ENCODE results near the gene GRPEL1. TPM values are rescaled to one million over a fixed set of nuclear protein-coding genes. Genes with fewer than 3 reads are reported as not detected.
A peak's percentile ranks its signal among the peaks of the same experiment; 100 is the strongest.

The GRPEL1 gene
- total RNA-seq, 1 donor, result 21.0 TPM

- Histone ChIP-seq H3K4me3 (ENCODE audit: insufficient read depth, low read length) (no peak overlapping the region), H2AFZ (ENCODE audit: low read length) (no peak overlapping the region), H3K4me2 (ENCODE audit: insufficient read depth, low read length) (no peak overlapping the region), H3K4me1 (ENCODE audit: insufficient read depth, low read length) (peaks cover 11% of the 10 kb centered on the region), H3K36me3 (ENCODE audit: insufficient read depth, low read length) (peaks cover 18% of the 10 kb centered on the region), H3K27ac (ENCODE audit: low read depth, low read length) (no peak overlapping the region), H3K79me2 (ENCODE audit: insufficient read depth, low read length) (no peaks in the 10 kb centered on the region), H4K20me1 (ENCODE audit: insufficient read depth, low read length) (no peaks in the 10 kb centered on the region), H3K27me3 (ENCODE audit: insufficient read depth, low read length) (no peaks in the 10 kb centered on the region), H3K9me3 (ENCODE audit: low read depth, low read length) (no peaks in the 10 kb centered on the region)
- DNase-seq (ENCODE audit: insufficient read length, low spot score, missing footprints), result no peak
- no peak for TF ChIP-seq CTCF (IDR thresholded peaks at IDR 0.05; ENCODE audit: extremely low read depth, low read depth, low read length)
These were observed 41.8 kb downstream of the GRPEL1 start for GRCh38 chr4:7026107-7026506.

- Histone ChIP-seq H3K27me3 (ENCODE audit: insufficient read depth, low read length) (no peaks in the 10 kb centered on the region), H3K4me1 (ENCODE audit: insufficient read depth, low read length) (peaks cover 11% of the 10 kb centered on the region), H3K9me3 (ENCODE audit: low read depth, low read length) (no peaks in the 10 kb centered on the region), H3K79me2 (ENCODE audit: insufficient read depth, low read length) (no peaks in the 10 kb centered on the region), H3K36me3 (ENCODE audit: insufficient read depth, low read length) (peaks cover 9% of the 10 kb centered on the region), H3K27ac (ENCODE audit: low read depth, low read length) (no peak overlapping the region), H3K4me2 (ENCODE audit: insufficient read depth, low read length) (no peak overlapping the region), H2AFZ (ENCODE audit: low read length) (no peak overlapping the region), H4K20me1 (ENCODE audit: insufficient read depth, low read length) (no peaks in the 10 kb centered on the region), H3K4me3 (ENCODE audit: insufficient read depth, low read length) (no peak overlapping the region)
- TF ChIP-seq CTCF (IDR thresholded peaks at IDR 0.05; ENCODE audit: extremely low read depth, low read depth, low read length), result no peak
- DNase-seq (ENCODE audit: insufficient read length, low spot score, missing footprints), result peak; percentile 13
These were observed 42.7 kb downstream of the GRPEL1 start for GRCh38 chr4:7025040-7025602.

GRCh38 chr4:7024336-7024890, 43.5 kb downstream of the GRPEL1 start:
- Histone ChIP-seq H3K4me2 (ENCODE audit: insufficient read depth, low read length) (no peak overlapping the region), H4K20me1 (ENCODE audit: insufficient read depth, low read length) (no peaks in the 10 kb centered on the region), H3K4me3 (ENCODE audit: insufficient read depth, low read length) (no peak overlapping the region), H3K79me2 (ENCODE audit: insufficient read depth, low read length) (no peaks in the 10 kb centered on the region), H2AFZ (ENCODE audit: low read length) (no peak overlapping the region), H3K4me1 (ENCODE audit: insufficient read depth, low read length) (peaks cover 11% of the 10 kb centered on the region), H3K9me3 (ENCODE audit: low read depth, low read length) (no peaks in the 10 kb centered on the region), H3K27me3 (ENCODE audit: insufficient read depth, low read length) (no peaks in the 10 kb centered on the region), H3K36me3 (ENCODE audit: insufficient read depth, low read length) (peaks cover 7% of the 10 kb centered on the region), H3K27ac (ENCODE audit: low read depth, low read length) (no peak overlapping the region)
- no peak for TF ChIP-seq CTCF (IDR thresholded peaks at IDR 0.05; ENCODE audit: extremely low read depth, low read depth, low read length)
- DNase-seq (ENCODE audit: insufficient read length, low spot score, missing footprints), result peak; percentile 68

- peaks cover 7% of the 10 kb centered on the region for H3K36me3 ChIP-seq (ENCODE audit: insufficient read depth, low read length)
- H3K4me3 ChIP-seq (ENCODE audit: insufficient read depth, low read length), result no peak overlapping the region
- H2AFZ ChIP-seq (ENCODE audit: low read length), result no peak overlapping the region
- TF ChIP-seq CTCF (IDR thresholded peaks at IDR 0.05; ENCODE audit: extremely low read depth, low read depth, low read length), result no peak
- H3K4me1 ChIP-seq (ENCODE audit: insufficient read depth, low read length), result peaks cover 11% of the 10 kb centered on the region
- H4K20me1 ChIP-seq (ENCODE audit: insufficient read depth, low read length), result no peaks in the 10 kb centered on the region
- no peaks in the 10 kb centered on the region for H3K9me3 ChIP-seq (ENCODE audit: low read depth, low read length)
- H3K27me3 ChIP-seq (ENCODE audit: insufficient read depth, low read length), result no peaks in the 10 kb centered on the region
- H3K79me2 ChIP-seq (ENCODE audit: insufficient read depth, low read length), result no peaks in the 10 kb centered on the region
- peak; percentile 32 for DNase-seq (ENCODE audit: insufficient read length, low spot score, missing footprints)
- H3K4me2 ChIP-seq (ENCODE audit: insufficient read depth, low read length), result no peak overlapping the region
- H3K27ac ChIP-seq (ENCODE audit: low read depth, low read length), result no peak overlapping the region
These were observed 44.0 kb downstream of the GRPEL1 start for GRCh38 chr4:7023901-7024300.
